GM23338 (cell line): Measurements from ENCODE around the gene NTN1.

Experiments used
- CREB1 ChIP-seq: fragments of 250-450 bp; sonication (Bioruptor Pico); IDR thresholded peaks from 2 replicates; pipeline ENCODE4 v1.5.0; 2020; ENCODE audit warnings: low read depth, mild to moderate bottlenecking, moderate library complexity
- CTCF ChIP-seq, 2 experiments: fragments of 200-600 bp in 1 of 2; sonication (generic) in 1 of 2; conservative IDR thresholded peaks; 2 replicates each; pipeline versions ENCODE4 v1.5.1 to v1.6.1; 2016 to 2017; ENCODE audit warnings: antibody characterized with exemption in 2 of 2, low read depth in 2 of 2, mild to moderate bottlenecking in 2 of 2, moderate library complexity in 1 of 2
- ETS1 ChIP-seq: IDR thresholded peaks from 2 replicates; pipeline ENCODE4 v1.6.1; 2016; ENCODE audit warnings: antibody characterized with exemption
- EZH2 ChIP-seq: fragments of 200-600 bp; sonication (generic); IDR thresholded peaks from one replicate; pipeline ENCODE4 v1.8.0; 2017; ENCODE audit warnings: antibody characterized with exemption, mild to moderate bottlenecking, low read depth; ENCODE audit not compliant: unreplicated experiment
- EZH2phosphoT487 ChIP-seq: fragments of 200-600 bp; sonication (generic); IDR thresholded peaks from one replicate; pipeline ENCODE4 v1.8.1; 2018; ENCODE audit warnings: antibody characterized with exemption; ENCODE audit not compliant: unreplicated experiment
- JUNB ChIP-seq: IDR thresholded peaks from one replicate; pipeline ENCODE4 v1.6.1; 2016; ENCODE audit warnings: antibody characterized with exemption; ENCODE audit not compliant: unreplicated experiment
- NANOG ChIP-seq: IDR thresholded peaks from 2 replicates; pipeline ENCODE4 v1.6.1; 2016; ENCODE audit warnings: antibody characterized with exemption, borderline replicate concordance
- POLR2AphosphoS5 ChIP-seq: IDR thresholded peaks from 2 replicates; pipeline ENCODE4 v1.6.1; 2016; ENCODE audit warnings: antibody characterized with exemption, low read depth
- REST ChIP-seq: IDR thresholded peaks from one replicate; pipeline ENCODE4 v1.6.1; 2018; ENCODE audit warnings: antibody characterized with exemption; ENCODE audit not compliant: unreplicated experiment
- STAT1 ChIP-seq: IDR thresholded peaks from one replicate; pipeline ENCODE4 v1.6.1; 2016; ENCODE audit warnings: antibody characterized with exemption; ENCODE audit not compliant: unreplicated experiment
- ZNF114 ChIP-seq: fragments of 250-450 bp; sonication (Bioruptor Pico); IDR thresholded peaks from 2 replicates; pipeline ENCODE4 v1.5.0; 2020; ENCODE audit warnings: mild to moderate bottlenecking, moderate library complexity
- ZNF331 ChIP-seq: fragments of 250-450 bp; sonication (Bioruptor Pico); IDR thresholded peaks from 2 replicates; pipeline ENCODE4 v1.5.0; 2020; ENCODE audit warnings: low read depth, mild to moderate bottlenecking, moderate library complexity
- ZNF462 ChIP-seq: fragments of 250-450 bp; sonication (Bioruptor Pico); IDR thresholded peaks from 2 replicates; pipeline ENCODE4 v1.5.0; 2020; ENCODE audit warnings: mild to moderate bottlenecking, moderate library complexity

- no peak for TF ChIP-seq CTCF (conservative IDR thresholded peaks at IDR 0.05; ENCODE audit: low read depth in 2 of 2)
- TF ChIP-seq POLR2AphosphoS5: no peak
- no peak for TF ChIP-seq NANOG
- no peak for TF ChIP-seq EZH2
- no peak for TF ChIP-seq REST
- no peak for TF ChIP-seq ZNF462 (CRISPR knock-in tag)
- no peak for TF ChIP-seq JUNB
- no peak for TF ChIP-seq EZH2phosphoT487
- no peak for TF ChIP-seq STAT1
- no peak for TF ChIP-seq CREB1 (CRISPR knock-in tag)
- no peak for TF ChIP-seq ZNF331
- TF ChIP-seq ZNF114 (CRISPR knock-in tag): no peak
- TF ChIP-seq ETS1: no peak
Measured at GRCh38 chr17:9241774-9242496, 220.6 kb downstream of the NTN1 start.
